Fibroblast of lung (primary cell): ENCODE results near the gene PDXK. TPM values are rescaled to one million over a fixed set of nuclear protein-coding genes. Genes with fewer than 3 reads are reported as not detected.

ENCODE experiments used
- DNase-seq, 2 donors: peaks; one replicate each; pipeline versions ENCODE4 v3.0.0 to v3.0.0-alpha.2; 2010; ENCODE audit warnings: low read depth in 2 of 2
- H2AFZ ChIP-seq: 2 replicates; pipeline ENCODE4 v1.5.1; 2012; ENCODE audit warnings: low read length, control low read depth, inconsistent platforms
- H3K27ac ChIP-seq: 2 replicates; pipeline ENCODE4 v1.5.1; 2011; ENCODE audit warnings: low read length, control low read depth; ENCODE audit not compliant: insufficient read depth
- H3K27me3 ChIP-seq: 2 replicates; pipeline ENCODE4 v1.5.1; 2011; ENCODE audit warnings: mild to moderate bottlenecking, low read length; ENCODE audit not compliant: control insufficient read depth, insufficient read depth
- H3K36me3 ChIP-seq: 2 replicates; pipeline ENCODE4 v1.5.1; 2011; ENCODE audit warnings: low read length; ENCODE audit not compliant: control insufficient read depth, insufficient read depth
- H3K4me1 ChIP-seq: 2 replicates; pipeline ENCODE4 v1.5.1; 2011; ENCODE audit warnings: low read length; ENCODE audit not compliant: control insufficient read depth, insufficient read depth; ENCODE audit errors: extremely low read depth
- H3K4me2 ChIP-seq: 2 replicates; pipeline ENCODE4 v1.5.1; 2011; ENCODE audit warnings: low read length, control low read depth; ENCODE audit not compliant: insufficient read depth; ENCODE audit errors: extremely low read depth
- H3K4me3 ChIP-seq, 4 experiments: fragments of 200-600 bp in 1 of 4; sonication (generic) in 1 of 4; replicated peaks in 1 of 4; 2 replicates each; pipeline ENCODE4 v1.5.1; 2011 to 2016; ENCODE audit warnings: low read length in 4 of 4, low read depth in 3 of 4, mild to moderate bottlenecking in 3 of 4, control low read depth in 2 of 4, inconsistent platforms in 1 of 4, mixed read lengths in 1 of 4; ENCODE audit not compliant: insufficient read depth in 1 of 4; ENCODE audit errors: control extremely low read depth in 1 of 4
- H3K79me2 ChIP-seq: 2 replicates; pipeline ENCODE4 v1.5.1; 2012; ENCODE audit warnings: mild to moderate bottlenecking, low read length, inconsistent platforms; ENCODE audit not compliant: control insufficient read depth, insufficient read depth
- H3K9ac ChIP-seq: 2 replicates; pipeline ENCODE4 v1.5.1; 2011; ENCODE audit warnings: mild to moderate bottlenecking, low read length, control low read depth; ENCODE audit not compliant: insufficient read depth
- H3K9me3 ChIP-seq: 2 replicates; pipeline ENCODE4 v1.5.1; 2012; ENCODE audit warnings: low read depth, low read length; ENCODE audit not compliant: control insufficient read depth, insufficient read depth
- H4K20me1 ChIP-seq: 2 replicates; pipeline ENCODE4 v1.5.1; 2011; ENCODE audit warnings: low read length; ENCODE audit not compliant: control insufficient read depth, insufficient read depth; ENCODE audit errors: extremely low read depth
- CTCF ChIP-seq, 2 donors: IDR thresholded peaks in 1 of 2; conservative IDR thresholded peaks in 1 of 2; 1 replicate in 1 of 2; 2 replicates in 1 of 2; pipeline ENCODE4 v1.5.1; 2011 to 2012; ENCODE audit warnings: low read length in 2 of 2, control low read depth in 1 of 2, inconsistent platforms in 1 of 2, low read depth in 1 of 2, mild to moderate bottlenecking in 1 of 2
- EZH2 ChIP-seq: IDR thresholded peaks from 2 replicates; pipeline ENCODE4 v1.5.1; 2012; ENCODE audit warnings: low read length, control low read depth, mild to moderate bottlenecking; ENCODE audit errors: missing control alignments
- polyA plus RNA-seq, 2 donors: library from polyadenylated mRNA; depleted of rRNA in 1 of 2; stranded (reverse) in 1 of 2; unstranded in 1 of 2; fragments of >200 nt; gene quantifications; 2 replicates each; pipeline ENCODE4 v1.2.1, GENCODE V29; 2011 to 2012; ENCODE audit warnings: missing spikeins in 1 of 2
- total RNA-seq: library from RNA; depleted of rRNA; stranded (reverse); fragments of >200 nt; gene quantifications from 2 replicates; pipeline ENCODE4 v1.2.1, GENCODE V29; 2014

The PDXK gene
- total and polyA plus RNA-seq, 2 donors (not counting 1 experiment from before 2014, with no cell fraction given) = 47.4 to 146 TPM

- TF ChIP-seq CTCF (conservative IDR thresholded peaks at IDR 0.05 in 1 of 2, IDR thresholded peaks at IDR 0.05 in 1 of 2; ENCODE audit: low read depth in 1 of 2, low read length in 2 of 2) (no peak), EZH2 (no peak)
- Histone ChIP-seq H3K79me2 (no peaks in the 10 kb centered on the region), H3K9ac (no peak overlapping the region), H3K4me2 (no peak overlapping the region), H3K27me3 (no peaks in the 10 kb centered on the region), H3K9me3 (no peaks in the 10 kb centered on the region), H2AFZ (no peak overlapping the region), H3K36me3 (peaks cover 4% of the 10 kb centered on the region), H3K27ac (no peak overlapping the region), H3K4me3 (no peak overlapping the region), H4K20me1 (no peaks in the 10 kb centered on the region), H3K4me1 (peaks cover 9% of the 10 kb centered on the region)
- peak; percentile 84 to 90 for DNase-seq
Observed at GRCh38 chr21:43767984-43768867, 49.3 kb downstream of the PDXK start.

GRCh38 chr21:43768868-43769167 is 49.9 kb downstream of the PDXK start:
- Histone ChIP-seq H3K27ac (no peak overlapping the region), H3K4me1 (peaks cover 9% of the 10 kb centered on the region), H4K20me1 (no peaks in the 10 kb centered on the region), H3K9me3 (no peaks in the 10 kb centered on the region), H3K4me3 (no peak overlapping the region), H2AFZ (no peak overlapping the region), H3K79me2 (no peaks in the 10 kb centered on the region), H3K36me3 (peaks cover 7% of the 10 kb centered on the region), H3K9ac (no peak overlapping the region), H3K27me3 (no peaks in the 10 kb centered on the region), H3K4me2 (no peak overlapping the region)
- no peak for DNase-seq
- no peak for TF ChIP-seq CTCF (conservative IDR thresholded peaks at IDR 0.05 in 1 of 2, IDR thresholded peaks at IDR 0.05 in 1 of 2; ENCODE audit: low read depth in 1 of 2, low read length in 2 of 2)
- no peak for TF ChIP-seq EZH2

GRCh38 chr21:43769325-43769958 is 50.5 kb downstream of the PDXK start:
- Histone ChIP-seq H3K27ac (no peak overlapping the region), H3K36me3 (peaks cover 11% of the 10 kb centered on the region), H3K4me1 (peaks cover 9% of the 10 kb centered on the region), H2AFZ (no peak overlapping the region), H3K4me3 (no peak overlapping the region), H3K9me3 (no peaks in the 10 kb centered on the region), H3K4me2 (no peak overlapping the region), H3K27me3 (no peaks in the 10 kb centered on the region), H3K9ac (no peak overlapping the region), H4K20me1 (no peaks in the 10 kb centered on the region), H3K79me2 (peaks cover 6% of the 10 kb centered on the region)
- TF ChIP-seq EZH2 (no peak), CTCF (conservative IDR thresholded peaks at IDR 0.05 in 1 of 2, IDR thresholded peaks at IDR 0.05 in 1 of 2; ENCODE audit: low read depth in 1 of 2, low read length in 2 of 2) (no peak)
- no peak for DNase-seq
